ENCODE data around the gene FBXO2. TPM values are rescaled to one million over a fixed set of nuclear protein-coding genes. Genes with fewer than 3 reads are reported as not detected.

Gene FBXO2
- total and polyA plus RNA-seq, 9 of the 15 experiments (the other 6 are each of a cell fraction or from before 2014, with no cell fraction given) = 0.04 to 1.9 (median 0.27) TPM

- TF ChIP-seq U2AF1 (optimal IDR thresholded peaks at IDR 0.05; ENCODE audit: low read depth, low read length) = no peak
- TF ChIP-seq ELF1 (tag; IDR thresholded peaks at IDR 0.05) = no peak
- no peak for TF ChIP-seq TFAM (CRISPR knock-in tag; conservative IDR thresholded peaks at IDR 0.05)
- TF ChIP-seq CBX5 (IDR thresholded peaks at IDR 0.05; ENCODE audit: borderline replicate concordance, low read depth) = peak; percentile 41; the same call in 1 of the 2 replicates
- TF ChIP-seq TCF7L2 (IDR thresholded peaks at IDR 0.05; ENCODE audit: low read depth, low read length) = no peak
- no peak; the same call in 1 of the 2 replicates for TF ChIP-seq ZHX1 (conservative IDR thresholded peaks at IDR 0.05; ENCODE audit: low read length)
- peak; percentile 64; the same call in 1 of the 2 replicates for TF ChIP-seq CC2D1A (IDR thresholded peaks at IDR 0.05)
- TF ChIP-seq DEAF1 (CRISPR knock-in tag; IDR thresholded peaks at IDR 0.05) = peak; percentile 97
- no peak; the same call in 1 of the 2 replicates for TF ChIP-seq ATF1 (CRISPR knock-in tag; IDR thresholded peaks at IDR 0.05)
- TF ChIP-seq ATF1 (tag; IDR thresholded peaks at IDR 0.05) = peak; percentile 54
- peak; percentile 96; the same call in 1 of the 2 replicates for TF ChIP-seq SMARCA5 (IDR thresholded peaks at IDR 0.05)
- TF ChIP-seq ZNF23 (CRISPR knock-in tag; IDR thresholded peaks at IDR 0.05) = no peak
- TF ChIP-seq CTCFL (IDR thresholded peaks at IDR 0.05; ENCODE audit: borderline replicate concordance, insufficient read depth, low read depth, low read length, poor library complexity, severe bottlenecking) = peak; percentile 21
- TF ChIP-seq, protein P1, sequence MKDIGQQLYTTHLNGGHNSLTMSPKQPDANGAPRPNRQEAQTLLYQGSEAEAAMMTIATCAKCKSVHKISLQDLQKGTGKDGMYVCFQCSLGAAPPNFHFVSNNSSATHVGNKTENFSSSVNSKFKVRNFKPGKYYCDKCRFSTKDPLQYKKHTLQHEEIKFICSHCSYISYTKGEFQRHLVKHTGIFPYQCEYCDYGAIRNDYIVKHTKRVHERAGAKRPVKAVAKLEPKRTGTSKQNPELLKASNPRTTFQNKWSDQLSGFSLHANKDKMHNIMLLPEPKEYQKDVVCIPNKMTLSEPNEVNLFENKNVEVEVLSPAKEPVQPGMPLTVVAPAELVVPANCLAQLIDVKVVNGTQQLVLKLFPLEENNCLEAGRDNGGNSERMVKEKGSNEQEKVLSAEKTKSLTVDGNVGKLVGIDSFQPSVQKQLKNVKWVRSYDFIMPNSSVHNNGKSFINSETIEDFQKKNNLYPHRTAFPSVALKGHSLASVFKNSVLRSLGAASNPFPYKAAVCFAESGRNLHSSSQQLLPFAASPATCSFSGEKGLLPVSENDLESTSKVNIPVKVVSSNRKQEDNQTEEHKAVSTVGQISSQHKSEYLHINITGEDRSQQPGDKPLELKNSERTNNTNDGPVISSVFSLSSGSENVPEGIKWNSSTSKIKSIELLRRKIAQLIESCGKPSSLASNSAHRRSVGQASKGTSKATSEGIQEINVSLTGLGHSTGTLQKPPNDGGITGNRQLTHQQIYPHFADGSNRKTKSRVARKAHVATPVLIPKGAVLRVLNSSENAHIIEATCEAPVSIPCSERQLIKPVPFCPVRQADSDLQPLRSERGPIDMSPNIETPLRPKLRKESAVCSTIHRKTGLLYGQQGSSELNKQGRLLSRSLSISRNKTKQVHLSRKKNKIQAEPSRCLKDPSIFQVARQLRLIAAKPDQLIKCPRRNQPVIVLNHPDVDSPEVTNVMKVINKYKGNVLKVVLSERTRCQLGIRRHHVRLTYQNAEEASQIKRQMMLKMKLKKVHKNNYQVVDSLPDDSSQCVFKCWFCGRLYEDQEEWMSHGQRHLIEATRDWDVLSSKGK (CRISPR knock-in tag; IDR thresholded peaks at IDR 0.05) = no peak
- peak; percentile 77 for TF ChIP-seq SMAD1 (IDR thresholded peaks at IDR 0.05; ENCODE audit: low read depth, low read length, partially characterized antibody)
- TF ChIP-seq ZNF311 (CRISPR knock-in tag; IDR thresholded peaks at IDR 0.05) = no peak
These were observed 3.8 kb downstream of the FBXO2 start (continued) for GRCh38 chr1:11650331-11650991.

Measured in K562 (cell line).